HUES64 (cell line): Measurements from ENCODE around the gene NEIL3.

ENCODE experiments used
- H3K27ac ChIP-seq: 2 replicates; pipeline ENCODE4 v1.7.0; 2013; ENCODE audit warnings: low read depth, low read length, inconsistent platforms
- H3K27me3 ChIP-seq: 2 replicates; pipeline ENCODE4 v1.6.1; 2013; ENCODE audit warnings: mild to moderate bottlenecking, low read length; ENCODE audit not compliant: insufficient read depth
- H3K36me3 ChIP-seq: 2 replicates; pipeline ENCODE4 v1.6.1; 2013; ENCODE audit warnings: mild to moderate bottlenecking, low read length; ENCODE audit not compliant: insufficient read depth
- H3K4me1 ChIP-seq: 2 replicates; pipeline ENCODE4 v1.6.1; 2013; ENCODE audit warnings: mild to moderate bottlenecking, low read length, moderate library complexity; ENCODE audit not compliant: insufficient read depth
- H3K4me3 ChIP-seq: 2 replicates; pipeline ENCODE4 v1.5.1; 2013; ENCODE audit warnings: mild to moderate bottlenecking, low read length, moderate library complexity
- H3K9ac ChIP-seq: 2 replicates; pipeline ENCODE4 v1.6.1; 2013; ENCODE audit warnings: mild to moderate bottlenecking, low read depth, low read length
- H3K9me3 ChIP-seq: 2 replicates; pipeline ENCODE4 v1.6.1; 2013; ENCODE audit warnings: low read depth, low read length; ENCODE audit not compliant: insufficient read depth
- WGBS: fragments of 150-250, 120-280 bp; methylation state at CpG from one replicate; pipeline ENCODE4 v1.1.7; 2013; ENCODE audit warnings: missing lambda C conversion rate; 5-methylcytosine and 5-hydroxymethylcytosine counted together

Gene NEIL3

GRCh38 chr4:177322881-177323280 is 13.2 kb downstream of the NEIL3 start:
- H3K27ac ChIP-seq, result no peak overlapping the region
- no peaks in the 10 kb centered on the region for H3K4me1 ChIP-seq
- no peaks in the 10 kb centered on the region for H3K27me3 ChIP-seq
- 100% methylated on average over 3 of the region's 3 CpGs for whole genome bisulfite sequencing
- no peak overlapping the region for H3K9ac ChIP-seq
- H3K9me3 ChIP-seq, result no peaks in the 10 kb centered on the region
- H3K36me3 ChIP-seq, result peaks cover 24% of the 10 kb centered on the region
- H3K4me3 ChIP-seq, result no peak overlapping the region

- H3K27me3 ChIP-seq, result no peaks in the 10 kb centered on the region
- no peaks in the 10 kb centered on the region for H3K9me3 ChIP-seq
- no peak overlapping the region for H3K9ac ChIP-seq
- WGBS, result 99% methylated on average over 1 of the region's 1 CpG
- no peak overlapping the region for H3K27ac ChIP-seq
- no peak overlapping the region for H3K4me3 ChIP-seq
- no peaks in the 10 kb centered on the region for H3K4me1 ChIP-seq
- H3K36me3 ChIP-seq, result peaks cover 29% of the 10 kb centered on the region
Measured at GRCh38 chr4:177323416-177323815, 13.7 kb downstream of the NEIL3 start.

GRCh38 chr4:177332119-177332518 is 22.4 kb downstream of the NEIL3 start:
- WGBS, result 95% methylated on average over 4 of the region's 4 CpGs
- Histone ChIP-seq H3K36me3 (peaks cover 31% of the 10 kb centered on the region), H3K4me1 (no peaks in the 10 kb centered on the region), H3K9ac (no peak overlapping the region), H3K27me3 (no peaks in the 10 kb centered on the region), H3K27ac (no peak overlapping the region), H3K9me3 (peaks cover 22% of the 10 kb centered on the region), H3K4me3 (no peak overlapping the region)

- no peak overlapping the region for H3K4me3 ChIP-seq
- no peaks in the 10 kb centered on the region for H3K9me3 ChIP-seq
- no peaks in the 10 kb centered on the region for H3K4me1 ChIP-seq
- H3K36me3 ChIP-seq, result peaks cover 35% of the 10 kb centered on the region
- 86% methylated on average over 4 of the region's 5 CpGs for WGBS
- no peak overlapping the region for H3K27ac ChIP-seq
- no peaks in the 10 kb centered on the region for H3K27me3 ChIP-seq
- no peak overlapping the region for H3K9ac ChIP-seq
Measured at GRCh38 chr4:177339477-177340374, 30.1 kb downstream of the NEIL3 start.

GRCh38 chr4:177348348-177348747 is 38.7 kb downstream of the NEIL3 start:
- whole genome bisulfite sequencing, result 97% methylated on average over 8 of the region's 8 CpGs
- no peaks in the 10 kb centered on the region for H3K9me3 ChIP-seq
- H3K27me3 ChIP-seq, result no peaks in the 10 kb centered on the region
- H3K4me3 ChIP-seq, result no peak overlapping the region
- H3K36me3 ChIP-seq, result peaks cover 10% of the 10 kb centered on the region
- H3K4me1 ChIP-seq, result no peaks in the 10 kb centered on the region
- H3K9ac ChIP-seq, result no peak overlapping the region
- H3K27ac ChIP-seq, result no peak overlapping the region

GRCh38 chr4:177349191-177349590 is 39.5 kb downstream of the NEIL3 start:
- peaks cover 19% of the 10 kb centered on the region for H3K36me3 ChIP-seq
- no peak overlapping the region for H3K9ac ChIP-seq
- H3K4me1 ChIP-seq, result no peaks in the 10 kb centered on the region
- no peaks in the 10 kb centered on the region for H3K27me3 ChIP-seq
- H3K9me3 ChIP-seq, result no peaks in the 10 kb centered on the region
- H3K4me3 ChIP-seq, result no peak overlapping the region
- H3K27ac ChIP-seq, result no peak overlapping the region
- whole genome bisulfite sequencing, result 95% methylated on average over 6 of the region's 6 CpGs

GRCh38 chr4:177351622-177352244 is 42.1 kb downstream of the NEIL3 start:
- Histone ChIP-seq H3K27me3 (no peaks in the 10 kb centered on the region), H3K9ac (no peak overlapping the region), H3K36me3 (peaks cover 13% of the 10 kb centered on the region), H3K4me1 (no peaks in the 10 kb centered on the region), H3K4me3 (no peak overlapping the region), H3K9me3 (no peaks in the 10 kb centered on the region), H3K27ac (no peak overlapping the region)
- 94% methylated on average over 5 of the region's 5 CpGs for WGBS

GRCh38 chr4:177356206-177356605 is 46.5 kb downstream of the NEIL3 start:
- Histone ChIP-seq H3K27ac (no peak overlapping the region), H3K9ac (no peak overlapping the region), H3K36me3 (peaks cover 15% of the 10 kb centered on the region), H3K4me3 (no peak overlapping the region), H3K4me1 (no peaks in the 10 kb centered on the region), H3K9me3 (no peaks in the 10 kb centered on the region), H3K27me3 (no peaks in the 10 kb centered on the region)

- Histone ChIP-seq H3K9me3 (no peaks in the 10 kb centered on the region), H3K27me3 (no peaks in the 10 kb centered on the region), H3K36me3 (peaks cover 15% of the 10 kb centered on the region), H3K4me3 (no peak overlapping the region), H3K27ac (no peak overlapping the region), H3K4me1 (no peaks in the 10 kb centered on the region), H3K9ac (no peak overlapping the region)
- 95% methylated on average over 7 of the region's 7 CpGs for WGBS
Measured at GRCh38 chr4:177356921-177357320, 47.2 kb downstream of the NEIL3 start.

- Histone ChIP-seq H3K4me1 (no peaks in the 10 kb centered on the region), H3K4me3 (no peak overlapping the region), H3K9ac (no peak overlapping the region), H3K27ac (no peak overlapping the region), H3K27me3 (no peaks in the 10 kb centered on the region), H3K36me3 (no peaks in the 10 kb centered on the region), H3K9me3 (no peaks in the 10 kb centered on the region)
- 84% methylated on average over 3 of the region's 3 CpGs for WGBS
Measured at GRCh38 chr4:177367336-177367735, 57.7 kb downstream of the NEIL3 start.

GRCh38 chr4:177369372-177369771 is 59.7 kb downstream of the NEIL3 start:
- no peaks in the 10 kb centered on the region for H3K4me1 ChIP-seq
- no peak overlapping the region for H3K9ac ChIP-seq
- no peaks in the 10 kb centered on the region for H3K36me3 ChIP-seq
- H3K9me3 ChIP-seq, result no peaks in the 10 kb centered on the region
- no peak overlapping the region for H3K27ac ChIP-seq
- no peak overlapping the region for H3K4me3 ChIP-seq
- WGBS, result 97% methylated on average over 5 of the region's 5 CpGs
- no peaks in the 10 kb centered on the region for H3K27me3 ChIP-seq
